ENCODE results near the gene BEST1.

The BEST1 gene

DNA sequence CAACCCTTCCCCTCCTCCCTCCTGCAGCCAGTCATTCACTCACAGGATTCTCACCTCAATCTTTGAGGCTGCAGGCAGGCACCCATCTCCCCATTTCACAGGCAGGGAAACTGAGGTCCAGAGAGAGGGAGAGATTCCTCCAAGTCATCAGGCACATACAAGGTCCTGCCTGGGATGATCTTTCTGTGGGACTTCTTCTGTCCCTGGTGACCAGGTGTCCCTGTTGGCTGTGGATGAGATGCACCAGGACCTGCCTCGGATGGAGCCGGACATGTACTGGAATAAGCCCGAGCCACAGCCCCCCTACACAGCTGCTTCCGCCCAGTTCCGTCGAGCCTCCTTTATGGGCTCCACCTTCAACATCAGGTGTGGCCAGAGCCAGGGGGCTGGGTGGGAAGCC, 9.5 kb downstream of the BEST1 start:
- no peak overlapping the region for H3K4me3 ChIP-seq (ENCODE audit: low read depth in 1 of 2, low read length in 2 of 2)
- H3K9ac ChIP-seq (ENCODE audit: low read depth, low read length): no peak overlapping the region
- no peaks in the 10 kb centered on the region for H3K27me3 ChIP-seq (ENCODE audit: insufficient read depth, low read length, poor library complexity)
- no peak for DNase-seq
- no peaks in the 10 kb centered on the region for H3K79me2 ChIP-seq (ENCODE audit: insufficient read depth, low read length)
- H3K36me3 ChIP-seq (ENCODE audit: insufficient read depth, low read length): peaks cover 11% of the 10 kb centered on the region
- H2AFZ ChIP-seq (ENCODE audit: low read depth, low read length): no peak overlapping the region
- no peak overlapping the region for H3K4me2 ChIP-seq (ENCODE audit: insufficient read depth, low read length)
- no peak for ATAC-seq (ENCODE audit: insufficient read depth, low read depth)
- H3K27ac ChIP-seq (ENCODE audit: low read length): no peak overlapping the region
- H4K20me1 ChIP-seq (ENCODE audit: insufficient read depth, low read length): peaks cover under 1% of the 10 kb centered on the region; the same call in 1 of the 2 replicates
- no peak for TF ChIP-seq EZH2 (IDR thresholded peaks at IDR 0.05; ENCODE audit: borderline replicate concordance, low read depth, low read length, severe bottlenecking)
- TF ChIP-seq, protein P1, sequence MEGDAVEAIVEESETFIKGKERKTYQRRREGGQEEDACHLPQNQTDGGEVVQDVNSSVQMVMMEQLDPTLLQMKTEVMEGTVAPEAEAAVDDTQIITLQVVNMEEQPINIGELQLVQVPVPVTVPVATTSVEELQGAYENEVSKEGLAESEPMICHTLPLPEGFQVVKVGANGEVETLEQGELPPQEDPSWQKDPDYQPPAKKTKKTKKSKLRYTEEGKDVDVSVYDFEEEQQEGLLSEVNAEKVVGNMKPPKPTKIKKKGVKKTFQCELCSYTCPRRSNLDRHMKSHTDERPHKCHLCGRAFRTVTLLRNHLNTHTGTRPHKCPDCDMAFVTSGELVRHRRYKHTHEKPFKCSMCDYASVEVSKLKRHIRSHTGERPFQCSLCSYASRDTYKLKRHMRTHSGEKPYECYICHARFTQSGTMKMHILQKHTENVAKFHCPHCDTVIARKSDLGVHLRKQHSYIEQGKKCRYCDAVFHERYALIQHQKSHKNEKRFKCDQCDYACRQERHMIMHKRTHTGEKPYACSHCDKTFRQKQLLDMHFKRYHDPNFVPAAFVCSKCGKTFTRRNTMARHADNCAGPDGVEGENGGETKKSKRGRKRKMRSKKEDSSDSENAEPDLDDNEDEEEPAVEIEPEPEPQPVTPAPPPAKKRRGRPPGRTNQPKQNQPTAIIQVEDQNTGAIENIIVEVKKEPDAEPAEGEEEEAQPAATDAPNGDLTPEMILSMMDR (IDR thresholded peaks at IDR 0.05; ENCODE audit: borderline replicate concordance, extremely low read depth, low read length, poor library complexity, severe bottlenecking): no peak
- H3K9me3 ChIP-seq (ENCODE audit: insufficient read depth, low read length, severe bottlenecking): no peaks in the 10 kb centered on the region
- no peaks in the 10 kb centered on the region for H3K4me1 ChIP-seq (ENCODE audit: insufficient read depth, low read length)

DNA sequence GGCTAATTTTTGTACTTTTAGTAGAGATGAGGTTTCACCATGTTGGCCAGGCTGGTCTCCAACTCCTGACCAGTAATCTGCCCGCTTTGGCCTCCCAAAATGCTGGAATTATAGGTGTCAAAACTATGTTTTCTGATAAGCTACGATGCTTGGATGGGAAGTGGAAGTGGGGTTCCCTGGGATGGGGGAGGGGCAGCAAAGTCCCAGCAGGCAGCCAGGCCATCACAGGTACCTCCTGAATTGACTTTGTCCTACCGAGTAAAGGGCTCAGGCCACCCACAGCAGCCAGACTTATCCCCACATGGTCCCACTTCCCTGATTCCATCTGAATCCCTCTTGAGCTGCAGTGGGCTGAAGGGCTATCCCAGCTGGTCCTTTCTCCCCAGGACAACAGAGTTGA, 10.4 kb downstream of the BEST1 start:
- H3K27me3 ChIP-seq (ENCODE audit: insufficient read depth, low read length, poor library complexity): no peaks in the 10 kb centered on the region
- no peak overlapping the region for H3K4me3 ChIP-seq (ENCODE audit: low read depth in 1 of 2, low read length in 2 of 2)
- TF ChIP-seq, protein P1 (IDR thresholded peaks at IDR 0.05; ENCODE audit: borderline replicate concordance, extremely low read depth, low read length, poor library complexity, severe bottlenecking): no peak
- no peak for TF ChIP-seq EZH2 (IDR thresholded peaks at IDR 0.05; ENCODE audit: borderline replicate concordance, low read depth, low read length, severe bottlenecking)
- H3K27ac ChIP-seq (ENCODE audit: low read length): no peak overlapping the region
- DNase-seq (no peak), ATAC-seq (ENCODE audit: insufficient read depth, low read depth) (no peak)
- H3K4me2 ChIP-seq (ENCODE audit: insufficient read depth, low read length): no peak overlapping the region
- H3K9ac ChIP-seq (ENCODE audit: low read depth, low read length): no peak overlapping the region
- peaks cover 9% of the 10 kb centered on the region for H4K20me1 ChIP-seq (ENCODE audit: insufficient read depth, low read length)
- no peak overlapping the region for H2AFZ ChIP-seq (ENCODE audit: low read depth, low read length)
- peaks cover 20% of the 10 kb centered on the region for H3K36me3 ChIP-seq (ENCODE audit: insufficient read depth, low read length)
- H3K4me1 ChIP-seq (ENCODE audit: insufficient read depth, low read length): peaks cover 6% of the 10 kb centered on the region; the same call in 1 of the 2 replicates
- no peaks in the 10 kb centered on the region for H3K9me3 ChIP-seq (ENCODE audit: insufficient read depth, low read length, severe bottlenecking)
- peaks cover 3% of the 10 kb centered on the region for H3K79me2 ChIP-seq (ENCODE audit: insufficient read depth, low read length)

DNA sequence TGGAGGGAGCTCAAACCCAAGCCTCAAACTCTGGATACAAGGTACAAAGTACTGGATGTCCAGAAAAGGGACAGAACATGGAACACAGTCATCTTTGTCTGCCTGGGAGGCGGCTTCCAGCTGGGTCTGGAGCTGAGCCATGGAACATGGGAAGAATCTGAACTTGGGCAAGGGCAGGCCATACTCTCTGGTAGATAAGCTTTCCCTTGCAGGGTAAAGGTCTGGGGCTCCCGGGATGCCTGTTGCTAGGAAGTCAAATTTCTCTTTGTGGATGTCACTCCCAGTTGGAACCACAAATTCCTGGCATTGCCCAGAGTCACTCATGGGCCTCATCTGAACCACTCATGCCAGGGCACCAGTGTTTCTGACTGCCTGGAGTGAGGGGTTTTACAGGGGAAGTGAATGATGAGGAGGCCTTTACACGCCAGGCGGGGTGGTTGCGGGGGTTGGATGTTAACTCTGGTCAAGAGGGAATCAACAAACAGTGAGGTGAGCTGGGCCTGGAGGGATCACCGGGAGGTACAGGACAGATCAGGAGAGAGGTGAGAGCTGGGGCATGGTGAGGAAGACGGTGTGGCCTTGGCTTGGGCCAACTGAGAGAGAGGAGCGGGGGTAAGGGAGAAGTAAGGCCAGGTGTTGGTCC, 11.5 kb downstream of the BEST1 start:
- H3K4me2 ChIP-seq (ENCODE audit: insufficient read depth, low read length): no peak overlapping the region
- peaks cover 14% of the 10 kb centered on the region for H3K79me2 ChIP-seq (ENCODE audit: insufficient read depth, low read length)
- H2AFZ ChIP-seq (ENCODE audit: low read depth, low read length): no peak overlapping the region
- H3K36me3 ChIP-seq (ENCODE audit: insufficient read depth, low read length): peaks cover 31% of the 10 kb centered on the region
- H3K27ac ChIP-seq (ENCODE audit: low read length): no peak overlapping the region
- H3K4me1 ChIP-seq (ENCODE audit: insufficient read depth, low read length): peaks cover 16% of the 10 kb centered on the region
- TF ChIP-seq EZH2 (IDR thresholded peaks at IDR 0.05; ENCODE audit: borderline replicate concordance, low read depth, low read length, severe bottlenecking): no peak
- TF ChIP-seq, protein P1 (IDR thresholded peaks at IDR 0.05; ENCODE audit: borderline replicate concordance, extremely low read depth, low read length, poor library complexity, severe bottlenecking): no peak
- H3K9me3 ChIP-seq (ENCODE audit: insufficient read depth, low read length, severe bottlenecking): no peaks in the 10 kb centered on the region
- no peak overlapping the region for H3K9ac ChIP-seq (ENCODE audit: low read depth, low read length)
- H4K20me1 ChIP-seq (ENCODE audit: insufficient read depth, low read length): peaks cover 19% of the 10 kb centered on the region
- no peak overlapping the region for H3K4me3 ChIP-seq (ENCODE audit: low read depth in 1 of 2, low read length in 2 of 2)
- no peaks in the 10 kb centered on the region for H3K27me3 ChIP-seq (ENCODE audit: insufficient read depth, low read length, poor library complexity)
- DNase-seq (no peak), ATAC-seq (ENCODE audit: insufficient read depth, low read depth) (no peak)

Data from DND-41 (cell line).